Osteocyte (in vitro differentiated cells): ENCODE measurements around the gene RHEB. TPM values are rescaled to one million over a fixed set of nuclear protein-coding genes. Genes with fewer than 3 reads are reported as not detected.

Experiments used
- DNase-seq: peaks from one replicate; pipeline ENCODE4 v3.0.0; 2021; ENCODE audit warnings: mixed read lengths; ENCODE audit not compliant: unreplicated experiment; ENCODE audit errors: extremely low spot score
- H3K27ac Mint-ChIP-seq: one replicate; pipeline ENCODE4 v1.8.0; 2021; ENCODE audit warnings: mild to moderate bottlenecking, mixed read lengths; ENCODE audit not compliant: unreplicated experiment
- H3K27me3 Mint-ChIP-seq: one replicate; pipeline ENCODE4 v1.8.0; 2021; ENCODE audit warnings: mixed read lengths; ENCODE audit not compliant: unreplicated experiment
- H3K36me3 Mint-ChIP-seq: one replicate; pipeline ENCODE4 v1.8.0; 2021; ENCODE audit warnings: mixed read lengths; ENCODE audit not compliant: unreplicated experiment
- H3K4me1 Mint-ChIP-seq: one replicate; pipeline ENCODE4 v1.8.0; 2021; ENCODE audit warnings: mixed read lengths; ENCODE audit not compliant: unreplicated experiment
- H3K4me3 Mint-ChIP-seq: one replicate; pipeline ENCODE4 v1.8.0; 2021; ENCODE audit warnings: mild to moderate bottlenecking, moderate library complexity, mixed read lengths; ENCODE audit not compliant: unreplicated experiment
- H3K9me3 Mint-ChIP-seq: one replicate; pipeline ENCODE4 v1.8.0; 2021; ENCODE audit warnings: mixed read lengths; ENCODE audit not compliant: unreplicated experiment
- total RNA-seq: library from RNA; stranded (reverse); gene quantifications from 2 replicates; pipeline ENCODE4 v1.2.1, GENCODE V29; 2021
- TF ChIP-seq, protein P1 (sequence below): fragments of 200-600 bp; sonication (generic); IDR thresholded peaks from 2 replicates; pipeline ENCODE4 v1.5.0; 2021; ENCODE audit warnings: antibody characterized with exemption, mild to moderate bottlenecking, moderate library complexity

The RHEB gene
- total RNA-seq, 1 donor from 2014 or later: 97.7 TPM

GRCh38 chr7:151494298-151495284, 25.1 kb downstream of the RHEB start:
- H3K4me1 Mint-ChIP-seq: peaks cover 58% of the 10 kb centered on the region
- H3K4me3 Mint-ChIP-seq: peak overlapping the region; percentile 8
- TF ChIP-seq, protein P1, sequence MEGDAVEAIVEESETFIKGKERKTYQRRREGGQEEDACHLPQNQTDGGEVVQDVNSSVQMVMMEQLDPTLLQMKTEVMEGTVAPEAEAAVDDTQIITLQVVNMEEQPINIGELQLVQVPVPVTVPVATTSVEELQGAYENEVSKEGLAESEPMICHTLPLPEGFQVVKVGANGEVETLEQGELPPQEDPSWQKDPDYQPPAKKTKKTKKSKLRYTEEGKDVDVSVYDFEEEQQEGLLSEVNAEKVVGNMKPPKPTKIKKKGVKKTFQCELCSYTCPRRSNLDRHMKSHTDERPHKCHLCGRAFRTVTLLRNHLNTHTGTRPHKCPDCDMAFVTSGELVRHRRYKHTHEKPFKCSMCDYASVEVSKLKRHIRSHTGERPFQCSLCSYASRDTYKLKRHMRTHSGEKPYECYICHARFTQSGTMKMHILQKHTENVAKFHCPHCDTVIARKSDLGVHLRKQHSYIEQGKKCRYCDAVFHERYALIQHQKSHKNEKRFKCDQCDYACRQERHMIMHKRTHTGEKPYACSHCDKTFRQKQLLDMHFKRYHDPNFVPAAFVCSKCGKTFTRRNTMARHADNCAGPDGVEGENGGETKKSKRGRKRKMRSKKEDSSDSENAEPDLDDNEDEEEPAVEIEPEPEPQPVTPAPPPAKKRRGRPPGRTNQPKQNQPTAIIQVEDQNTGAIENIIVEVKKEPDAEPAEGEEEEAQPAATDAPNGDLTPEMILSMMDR: no peak
- H3K9me3 Mint-ChIP-seq: no peaks in the 10 kb centered on the region
- H3K27ac Mint-ChIP-seq: peak overlapping the region; percentile 80
- DNase-seq: no peak
- no peaks in the 10 kb centered on the region for H3K27me3 Mint-ChIP-seq
- H3K36me3 Mint-ChIP-seq: peaks cover 6% of the 10 kb centered on the region

- TF ChIP-seq, protein P1: no peak
- Mint-ChIP-seq H3K9me3 (no peaks in the 10 kb centered on the region), H3K36me3 (peaks cover 18% of the 10 kb centered on the region), H3K4me3 (no peak overlapping the region), H3K27ac (peak overlapping the region; percentile 63), H3K27me3 (no peaks in the 10 kb centered on the region), H3K4me1 (peaks cover 60% of the 10 kb centered on the region)
- no peak for DNase-seq
Observed at GRCh38 chr7:151493083-151493482, 26.6 kb downstream of the RHEB start.

- H3K4me3 Mint-ChIP-seq: no peak overlapping the region
- peaks cover 64% of the 10 kb centered on the region for H3K4me1 Mint-ChIP-seq
- no peak for DNase-seq
- H3K27ac Mint-ChIP-seq: peak overlapping the region; percentile 56
- TF ChIP-seq, protein P1: no peak
- peaks cover 25% of the 10 kb centered on the region for H3K36me3 Mint-ChIP-seq
- no peaks in the 10 kb centered on the region for H3K27me3 Mint-ChIP-seq
- no peaks in the 10 kb centered on the region for H3K9me3 Mint-ChIP-seq
Observed at GRCh38 chr7:151491859-151492258, 27.8 kb downstream of the RHEB start.

DNA sequence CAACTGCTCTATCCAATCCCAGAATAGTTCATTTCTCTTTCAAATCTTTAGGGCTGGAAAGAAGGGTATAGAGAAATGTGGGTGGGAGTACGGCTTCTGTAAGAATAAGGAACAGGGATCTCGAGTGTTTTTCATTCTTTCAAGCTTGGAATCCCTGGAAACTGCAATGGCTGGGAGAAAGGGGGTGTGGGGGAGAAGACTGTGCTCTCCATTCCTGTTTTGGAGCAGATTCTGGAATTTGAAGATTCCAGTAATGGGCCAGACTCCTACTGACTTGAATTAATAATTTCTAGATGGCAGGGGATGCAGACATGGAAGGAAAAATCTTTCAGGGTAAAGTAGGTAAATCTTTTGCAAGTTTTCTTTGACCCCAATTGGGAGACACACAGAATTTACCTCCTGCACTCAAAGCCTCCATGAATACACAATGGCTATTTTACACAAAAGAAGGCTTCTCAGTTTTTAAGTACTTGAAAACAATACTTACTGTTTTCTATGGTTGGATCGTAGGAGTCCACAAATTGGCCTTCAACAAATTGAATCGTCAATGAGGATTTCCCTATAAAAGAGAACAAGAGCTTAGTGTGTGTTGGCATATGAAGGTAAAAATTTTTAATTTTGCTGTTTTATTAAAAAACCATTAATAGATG, 29.1 kb downstream of the RHEB start:
- DNase-seq: no peak
- TF ChIP-seq, protein P1: no peak
- H3K27ac Mint-ChIP-seq: no peak overlapping the region
- no peaks in the 10 kb centered on the region for H3K27me3 Mint-ChIP-seq
- H3K4me3 Mint-ChIP-seq: no peak overlapping the region
- H3K36me3 Mint-ChIP-seq: peaks cover 35% of the 10 kb centered on the region
- H3K4me1 Mint-ChIP-seq: peaks cover 61% of the 10 kb centered on the region
- H3K9me3 Mint-ChIP-seq: no peaks in the 10 kb centered on the region

DNA sequence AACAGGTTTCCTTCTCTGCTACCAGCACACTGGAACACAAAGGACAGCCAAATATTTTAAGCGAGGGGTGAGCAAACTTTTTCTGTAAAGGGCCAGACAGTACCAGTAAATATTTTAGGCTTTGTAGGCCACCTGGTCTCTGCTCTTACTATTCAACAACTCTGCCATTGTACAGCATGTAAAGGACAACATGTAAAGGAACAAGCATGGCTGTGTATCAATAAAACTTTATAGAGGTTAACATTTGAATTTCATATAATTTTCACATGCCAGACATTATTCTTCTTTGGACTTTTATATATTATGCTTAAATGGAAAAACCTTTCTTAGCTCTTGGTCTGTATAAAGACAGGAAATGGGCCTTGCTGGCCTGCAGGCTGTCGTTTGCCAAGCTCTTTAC, 30.2 kb downstream of the RHEB start:
- H3K36me3 Mint-ChIP-seq: peaks cover 43% of the 10 kb centered on the region
- no peaks in the 10 kb centered on the region for H3K9me3 Mint-ChIP-seq
- no peak overlapping the region for H3K27ac Mint-ChIP-seq
- H3K4me1 Mint-ChIP-seq: peaks cover 61% of the 10 kb centered on the region
- H3K27me3 Mint-ChIP-seq: no peaks in the 10 kb centered on the region
- H3K4me3 Mint-ChIP-seq: no peak overlapping the region
- TF ChIP-seq, protein P1: no peak
- DNase-seq: no peak
